Glomerular visceral epithelial cell (primary cell): ENCODE measurements around the gene THUMPD2.

Source experiments
- DNase-seq: peaks from one replicate; pipeline ENCODE4 v3.0.0-alpha.2; 2016; ENCODE audit errors: extremely low spot score

Gene THUMPD2

DNA sequence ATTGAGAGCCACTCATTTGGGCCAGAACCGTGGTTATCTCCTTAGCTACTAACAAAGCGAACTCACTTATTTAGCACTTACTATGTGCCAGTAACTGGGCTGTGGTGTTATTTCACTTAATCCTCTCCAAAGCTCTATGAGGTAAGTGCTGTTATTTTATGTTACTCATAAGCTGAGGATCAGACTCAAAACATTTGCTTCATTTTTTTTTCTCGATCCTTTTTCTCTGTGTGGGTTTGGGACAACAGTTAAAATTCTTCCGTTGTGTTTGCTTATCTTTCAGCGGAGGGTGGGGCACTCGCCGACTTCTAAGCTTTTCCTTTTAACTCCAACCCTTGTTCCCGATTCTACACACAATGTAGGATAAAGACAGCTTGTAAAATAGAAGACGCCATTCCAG is 60.6 kb downstream of the THUMPD2 start:
- DNase-seq = no peak

DNA sequence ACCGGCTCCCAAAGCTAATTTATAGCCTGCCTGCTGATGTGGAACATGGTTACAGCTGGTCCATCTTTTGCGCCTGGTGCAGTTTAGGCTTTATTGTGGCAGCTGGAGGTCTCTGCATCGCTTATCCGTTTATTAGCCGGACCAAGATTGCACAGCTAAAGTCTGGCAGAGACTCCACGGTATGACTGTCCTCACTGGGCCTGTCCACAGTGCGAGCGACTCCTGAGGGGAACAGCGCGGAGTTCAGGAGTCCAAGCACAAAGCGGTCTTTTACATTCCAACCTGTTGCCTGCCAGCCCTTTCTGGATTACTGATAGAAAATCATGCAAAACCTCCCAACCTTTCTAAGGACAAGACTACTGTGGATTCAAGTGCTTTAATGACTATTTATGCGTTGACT is 62.0 kb downstream of the THUMPD2 start:
- DNase-seq = no peak

DNA sequence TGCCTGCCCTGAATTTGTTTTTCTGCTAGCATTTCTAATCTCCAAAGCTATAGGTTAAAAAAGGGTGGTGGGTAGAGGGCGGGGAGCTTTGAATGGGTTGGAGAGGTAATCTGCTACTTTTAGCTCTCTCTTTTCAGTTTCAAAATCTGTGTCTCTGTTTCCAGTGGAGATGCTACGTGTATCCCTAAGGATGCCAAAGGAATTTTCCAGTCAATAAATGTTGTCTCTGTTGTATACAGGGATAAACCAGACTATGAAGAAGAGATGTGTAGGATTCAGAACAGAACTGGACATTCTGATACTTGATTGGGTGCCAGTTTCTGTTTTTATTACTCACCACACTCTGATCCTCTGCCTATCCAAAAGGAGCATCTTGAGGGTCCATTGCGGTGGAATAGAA is 63.2 kb downstream of the THUMPD2 start:
- DNase-seq = no peak

DNA sequence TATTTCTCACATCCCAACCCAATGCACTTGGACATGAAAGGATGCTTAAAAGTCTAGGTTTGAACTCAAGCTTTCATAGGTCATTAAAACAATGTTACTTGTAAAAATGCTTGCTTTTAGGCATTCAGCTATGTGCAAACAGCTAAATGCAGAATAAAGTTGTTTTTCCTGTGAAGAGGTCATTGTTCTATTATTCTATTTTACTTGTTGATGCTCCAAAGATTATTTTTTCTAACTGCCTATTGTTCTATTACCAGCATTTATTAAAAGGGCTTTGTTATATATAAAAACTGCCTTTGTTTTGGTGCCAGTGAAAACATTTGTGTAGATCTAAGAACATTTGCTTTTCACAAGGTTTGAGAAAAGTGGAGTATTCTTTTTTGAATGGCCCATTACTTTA is 64.0 kb downstream of the THUMPD2 start:
- DNase-seq = no peak

DNA sequence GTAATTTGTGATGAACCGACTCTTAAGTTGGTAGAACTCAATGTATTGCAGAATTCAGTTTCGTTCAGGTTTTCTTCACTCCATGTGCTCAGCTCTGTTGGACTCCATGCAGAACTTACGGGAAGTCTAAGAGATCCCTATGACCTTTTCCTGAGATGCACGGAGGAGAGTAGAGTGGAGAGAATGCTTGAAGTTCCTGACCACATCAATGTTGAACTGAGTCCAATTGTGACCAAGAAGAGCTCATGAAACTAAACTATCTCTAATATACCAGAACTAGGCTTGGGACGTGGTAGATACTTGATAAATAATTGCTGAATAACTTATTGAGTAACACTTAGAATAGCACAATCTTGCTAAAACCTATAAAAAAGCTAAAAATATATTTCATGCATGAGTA is 66.1 kb downstream of the THUMPD2 start:
- no peak for DNase-seq

- DNase-seq = no peak
These were observed 68.3 kb downstream of the THUMPD2 start for GRCh38 chr2:39710807-39711206.

GRCh38 chr2:39708003-39708402 is 71.1 kb downstream of the THUMPD2 start:
- DNase-seq = no peak

DNA sequence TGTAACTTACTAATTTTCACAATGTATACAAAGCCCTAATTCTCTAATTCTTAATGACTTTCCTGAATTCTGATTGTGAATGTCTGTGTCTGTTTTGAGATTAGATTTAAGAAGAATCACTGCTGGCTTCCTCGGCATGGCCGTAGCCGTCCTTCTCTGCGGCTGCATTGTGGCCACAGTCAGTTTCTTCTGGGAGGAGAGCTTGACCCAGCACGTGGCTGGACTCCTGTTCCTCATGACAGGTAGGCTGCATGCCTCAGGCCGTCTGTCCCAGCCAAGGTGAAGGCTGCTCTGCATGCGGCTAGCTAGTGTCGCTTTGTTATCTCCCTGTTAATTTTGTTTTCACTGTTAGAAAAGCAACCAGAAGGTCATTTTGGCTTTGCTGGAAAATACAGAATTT is 72.1 kb downstream of the THUMPD2 start:
- DNase-seq = no peak

GRCh38 chr2:39706312-39706711 is 72.7 kb downstream of the THUMPD2 start:
- no peak for DNase-seq

- no peak for DNase-seq
These were observed 73.4 kb downstream of the THUMPD2 start for GRCh38 chr2:39705638-39706037.

- DNase-seq = no peak
These were observed 74.5 kb downstream of the THUMPD2 start for GRCh38 chr2:39704540-39704939.

DNA sequence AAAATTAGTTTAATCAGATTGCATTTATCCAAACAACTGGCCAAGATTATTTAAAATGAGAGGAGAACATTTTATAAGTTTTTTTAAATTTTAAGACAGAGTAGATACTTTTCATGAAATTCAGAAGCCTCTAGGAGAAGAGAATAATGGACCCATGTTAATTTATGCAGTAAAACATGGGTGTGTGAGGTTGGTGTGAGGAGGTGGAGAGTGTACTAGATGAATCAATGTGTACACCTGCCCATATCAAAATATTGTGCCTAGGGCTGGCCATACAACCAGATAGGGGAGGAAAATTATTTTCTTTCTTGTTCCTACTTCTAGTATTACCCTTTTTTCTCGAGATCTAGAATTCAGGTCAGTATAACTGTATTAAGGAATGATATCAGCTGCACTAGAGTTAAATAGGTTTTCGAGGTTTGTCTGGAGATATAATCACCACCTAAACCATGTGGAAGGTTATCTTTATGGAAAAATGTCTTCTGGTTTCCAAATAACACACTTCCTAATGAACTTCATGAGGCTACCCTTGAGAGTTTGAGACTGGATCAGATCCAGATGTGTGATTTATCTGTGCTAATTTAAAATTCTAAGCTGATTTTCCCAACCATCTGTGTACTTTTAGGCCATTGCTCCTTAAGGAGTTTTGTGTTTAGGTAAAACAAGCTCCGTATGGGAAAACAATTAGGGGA is 75.7 kb downstream of the THUMPD2 start:
- DNase-seq = no peak

DNA sequence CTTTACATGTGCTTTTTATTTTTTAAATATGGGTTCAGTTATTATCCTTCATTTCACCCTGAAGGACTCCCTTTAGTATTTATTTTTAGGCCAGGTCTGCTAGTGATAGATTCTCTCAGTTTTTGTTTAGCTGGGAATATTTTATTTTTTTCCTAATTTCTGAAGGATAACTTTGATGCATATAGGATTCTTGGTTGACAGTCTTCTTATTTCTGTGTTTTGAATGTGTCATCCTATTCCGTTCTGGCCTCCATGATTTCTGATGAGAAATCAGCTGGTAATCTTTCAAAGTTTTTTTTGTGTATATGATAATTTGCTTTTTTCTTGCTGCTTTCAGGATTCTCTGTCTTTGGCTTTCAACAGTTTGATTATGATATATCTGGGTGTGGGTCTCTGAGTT is 77.9 kb downstream of the THUMPD2 start:
- DNase-seq = no peak

DNA sequence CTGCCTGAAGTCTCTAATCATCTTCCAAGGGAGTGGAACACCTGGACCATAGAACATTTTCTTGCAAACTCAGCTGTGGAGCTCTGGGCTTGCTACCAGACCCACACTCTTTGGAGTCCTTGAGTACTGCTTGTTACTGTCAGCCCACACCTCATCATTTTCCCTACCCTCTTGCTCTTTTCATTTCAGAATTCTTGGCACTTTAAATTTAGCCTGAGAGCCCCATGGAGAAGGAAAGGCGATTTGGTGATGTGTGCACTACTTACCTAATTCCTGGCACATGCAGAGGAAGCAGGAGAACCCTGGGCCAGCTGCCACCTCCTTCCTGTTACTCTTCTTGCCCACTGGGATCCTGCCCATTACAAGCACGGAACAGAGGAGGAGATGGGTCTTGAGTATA is 81.6 kb downstream of the THUMPD2 start:
- no peak for DNase-seq

DNA sequence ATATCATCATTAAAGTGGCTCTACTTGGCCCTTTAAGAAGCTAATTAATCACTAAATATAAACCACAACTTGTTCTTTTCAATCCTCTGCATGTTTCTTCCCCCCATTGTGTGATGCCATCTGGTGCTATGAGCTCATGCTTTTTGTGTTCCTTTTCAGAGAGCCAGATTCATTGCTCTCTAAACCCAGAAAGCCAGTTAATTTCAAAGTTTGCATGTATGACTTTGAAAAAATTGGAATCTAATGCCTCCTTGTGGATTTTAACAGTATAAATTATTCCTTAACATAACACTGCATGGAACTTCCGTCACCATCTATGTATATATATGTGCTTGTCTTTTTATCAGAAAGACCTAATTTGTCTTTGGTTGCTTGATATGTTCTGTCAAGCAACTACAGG is 82.2 kb downstream of the THUMPD2 start:
- DNase-seq = peak; percentile 66

GRCh38 chr2:39696101-39696553 is 82.9 kb downstream of the THUMPD2 start:
- DNase-seq = peak; percentile 87

DNA sequence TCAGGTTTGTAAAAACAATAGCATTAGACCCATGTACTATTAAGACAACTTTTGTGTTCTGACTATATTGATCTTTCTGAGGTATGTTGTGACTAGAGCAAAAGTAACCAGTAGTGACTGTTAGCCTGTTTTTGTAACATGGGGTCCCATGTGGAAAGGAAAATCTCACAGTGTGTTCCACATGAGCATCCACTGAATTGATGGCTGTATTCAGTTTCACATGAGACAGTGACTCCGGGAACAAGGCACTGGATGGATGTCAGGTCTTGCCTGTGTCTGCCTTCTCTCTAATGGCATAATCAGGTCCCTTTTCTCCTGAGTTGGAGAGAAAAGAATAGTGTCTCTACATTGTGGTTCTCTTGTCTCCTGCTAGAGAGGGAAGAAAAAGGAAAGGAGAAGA is 85.8 kb downstream of the THUMPD2 start:
- no peak for DNase-seq

GRCh38 chr2:39689876-39690275 is 89.2 kb downstream of the THUMPD2 start:
- no peak for DNase-seq

- DNase-seq = no peak
These were observed 89.7 kb downstream of the THUMPD2 start for GRCh38 chr2:39689272-39689841.

DNA sequence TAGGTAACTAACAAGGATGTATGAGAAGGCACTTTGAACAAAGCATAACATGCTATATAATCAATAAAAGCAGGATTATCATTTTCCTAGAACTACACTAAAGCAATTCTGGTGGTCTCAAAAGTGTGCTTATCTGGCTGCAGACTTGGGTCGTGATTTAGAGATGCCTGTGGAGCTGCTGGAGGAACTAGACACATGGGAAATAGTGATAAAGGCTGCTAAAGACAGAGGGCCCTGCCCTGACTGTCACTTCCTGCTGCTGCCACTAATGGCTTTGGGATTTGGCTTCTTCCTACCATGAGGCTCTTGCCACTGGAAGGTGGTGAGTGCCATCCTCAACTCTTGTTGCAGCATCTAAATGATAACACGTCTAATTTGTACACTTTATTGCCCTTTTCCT is 90.9 kb downstream of the THUMPD2 start:
- DNase-seq = no peak

DNA sequence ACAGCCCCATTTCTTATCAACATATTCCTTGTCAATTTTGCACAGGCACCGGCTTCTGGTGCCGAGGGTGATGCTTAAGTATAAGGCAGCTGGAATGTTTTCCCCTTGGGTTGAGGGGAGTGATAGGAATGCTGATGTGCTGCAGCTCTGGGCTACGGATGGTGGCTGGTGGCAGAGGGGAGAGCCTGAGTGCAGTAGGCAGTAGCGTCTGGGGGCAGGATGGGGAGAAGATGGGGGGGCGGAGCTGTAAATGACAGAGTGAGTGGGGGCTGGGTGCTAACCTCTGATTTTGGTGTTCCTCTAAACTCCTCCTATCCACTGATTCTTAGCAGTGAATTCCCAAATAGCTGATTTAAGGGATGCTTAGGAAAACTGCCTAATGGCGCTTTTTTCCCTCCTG is 92.6 kb downstream of the THUMPD2 start:
- no peak for DNase-seq
